ENCODE results near the gene CRISP1. TPM values are rescaled to one million over a fixed set of nuclear protein-coding genes. Genes with fewer than 3 reads are reported as not detected.

The CRISP1 gene
- total RNA-seq, 4 donors from 2014 or later: not detected

GRCh38 chr6:49855221-49855620 is 11.1 kb downstream of the CRISP1 start:
- TF ChIP-seq POLR2A (IDR thresholded peaks at IDR 0.05): no peak
- TF ChIP-seq CTCF (IDR thresholded peaks at IDR 0.05): no peak
- no peak overlapping the region for H3K4me3 ChIP-seq (ENCODE audit: low read depth, poor library complexity, severe bottlenecking)
- 70 to 71% methylated on average over 4 of the region's 4 CpGs for WGBS, 2 donors
- intact Hi-C loops (cut with DNase I; ENCODE audit: low total_unique reads): no loop called here
- DNase-seq (ENCODE audit: low spot score in 2 of 2): no peak

DNA sequence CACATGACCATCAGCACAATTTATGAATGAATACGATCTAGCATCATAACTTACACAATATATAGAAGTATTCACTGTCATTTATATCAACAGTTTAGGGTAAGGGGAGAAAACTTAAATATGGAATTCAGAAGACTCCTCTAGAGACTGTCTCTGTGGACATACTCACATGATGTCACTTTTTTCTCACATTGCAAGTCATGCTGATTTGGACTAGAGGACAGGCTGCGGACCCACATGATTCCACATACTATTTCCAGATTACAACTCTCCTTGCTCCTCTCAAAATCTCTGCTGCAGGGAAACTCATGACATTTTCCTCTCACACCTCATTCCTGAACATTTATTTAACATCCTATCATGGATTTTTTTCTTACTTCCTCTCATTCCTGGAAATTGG is 13.4 kb downstream of the CRISP1 start:
- intact Hi-C loops (cut with DNase I; ENCODE audit: low total_unique reads): no loop called here

GRCh38 chr6:49849213-49849907 is 17.0 kb downstream of the CRISP1 start:
- intact Hi-C loops (cut with DNase I; ENCODE audit: low total_unique reads): loop anchor here (5.0 kb wide), 1 partner anchor 227 kb away; no protein-coding TSS in a partner anchor
- TF ChIP-seq POLR2A (IDR thresholded peaks at IDR 0.05) (no peak), CTCF (IDR thresholded peaks at IDR 0.05) (no peak)
- no peak overlapping the region for H3K4me3 ChIP-seq (ENCODE audit: low read depth, poor library complexity, severe bottlenecking)
- WGBS, 2 donors: 36 to 41% methylated on average over 4 of the region's 4 CpGs
- DNase-seq (ENCODE audit: low spot score in 2 of 2): no peak

More for the DNA sequence above, 13.4 kb downstream of the CRISP1 start:
- 78 to 83% methylated on average over 2 of the region's 2 CpGs for WGBS, 2 donors
- H3K4me3 ChIP-seq (ENCODE audit: low read depth, poor library complexity, severe bottlenecking): no peak overlapping the region
- no peak for DNase-seq (ENCODE audit: low spot score in 2 of 2)
- TF ChIP-seq CTCF (IDR thresholded peaks at IDR 0.05) (no peak), POLR2A (IDR thresholded peaks at IDR 0.05) (no peak)

- TF ChIP-seq CTCF (IDR thresholded peaks at IDR 0.05) (no peak), POLR2A (IDR thresholded peaks at IDR 0.05) (no peak)
- H3K4me3 ChIP-seq (ENCODE audit: low read depth, poor library complexity, severe bottlenecking): no peak overlapping the region
- WGBS, 2 donors: 76 to 78% methylated on average over 2 of the region's 2 CpGs
- DNase-seq (ENCODE audit: low spot score in 2 of 2): no peak
- intact Hi-C loops (cut with DNase I; ENCODE audit: low total_unique reads): loop anchor here (5.0 kb wide), 1 partner anchor 225 kb away; no protein-coding TSS in a partner anchor
These were observed 18.7 kb downstream of the CRISP1 start for GRCh38 chr6:49847673-49848072.

DNA sequence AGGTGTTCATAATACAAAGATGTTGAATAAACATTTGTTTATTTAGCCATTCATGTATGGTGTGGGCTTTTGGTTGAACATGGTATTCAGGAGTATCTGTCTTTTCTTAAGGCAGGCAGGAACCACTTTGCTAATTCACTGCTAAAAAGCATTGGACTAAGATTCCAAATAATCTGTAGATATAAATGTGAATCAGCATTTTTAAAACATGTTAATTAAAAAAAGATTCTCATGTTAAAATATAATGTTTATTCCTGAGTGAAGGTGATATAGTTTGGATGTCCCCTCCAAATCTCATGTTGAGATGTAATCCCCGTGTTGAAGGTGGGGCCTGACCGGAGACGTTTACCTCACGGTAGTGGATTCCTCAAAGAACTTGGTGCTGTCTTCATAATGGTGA is 19.3 kb downstream of the CRISP1 start:
- no peak overlapping the region for H3K4me3 ChIP-seq (ENCODE audit: low read depth, poor library complexity, severe bottlenecking)
- intact Hi-C loops (cut with DNase I; ENCODE audit: low total_unique reads): loop anchor here (5.0 kb wide), 1 partner anchor 225 kb away; no protein-coding TSS in a partner anchor
- 89 to 90% methylated on average over 4 of the region's 4 CpGs for WGBS, 2 donors
- no peak for DNase-seq (ENCODE audit: low spot score in 2 of 2)
- no peak for TF ChIP-seq POLR2A (IDR thresholded peaks at IDR 0.05)
- TF ChIP-seq CTCF (IDR thresholded peaks at IDR 0.05): no peak

DNA sequence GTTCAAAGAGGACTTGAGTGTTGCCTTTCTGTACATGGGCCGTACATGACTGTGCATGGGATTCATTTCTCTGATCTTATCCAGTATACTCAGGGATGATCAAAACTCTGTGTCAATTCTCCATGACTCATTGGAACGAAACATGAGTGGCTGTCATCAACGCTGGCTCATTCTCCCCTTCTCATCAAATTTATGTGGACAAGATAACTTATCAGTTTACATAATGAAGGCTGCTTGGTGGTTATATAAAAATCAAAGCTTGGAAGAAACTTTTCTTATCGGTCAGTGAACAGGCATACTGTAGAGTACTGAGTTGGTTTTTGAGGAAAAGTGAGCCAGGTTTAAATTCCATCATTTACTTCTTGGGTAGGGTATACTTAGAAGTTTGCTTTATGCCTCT is 24.9 kb downstream of the CRISP1 start:
- intact Hi-C loops (cut with DNase I; ENCODE audit: low total_unique reads): no loop called here
- DNase-seq (ENCODE audit: low spot score in 2 of 2): no peak
- WGBS, 2 donors: 71 to 81% methylated on average over 4 of the region's 4 CpGs
- no peak overlapping the region for H3K4me3 ChIP-seq (ENCODE audit: low read depth, poor library complexity, severe bottlenecking)
- no peak for TF ChIP-seq POLR2A (IDR thresholded peaks at IDR 0.05)
- TF ChIP-seq CTCF (IDR thresholded peaks at IDR 0.05): no peak

All from lower leg skin (tissue), 4 donors.